CD4-positive, alpha-beta T cell treated with Interleukin-4 for 4 hours (primary cell): ENCODE measurements around the gene SLC44A1.
A peak's percentile ranks its signal among the peaks of the same experiment; 100 is the strongest.

Experiments
- DNase-seq: peaks from one replicate; pipeline ENCODE4 v3.0.0-alpha.2; 2020

The SLC44A1 gene

DNA sequence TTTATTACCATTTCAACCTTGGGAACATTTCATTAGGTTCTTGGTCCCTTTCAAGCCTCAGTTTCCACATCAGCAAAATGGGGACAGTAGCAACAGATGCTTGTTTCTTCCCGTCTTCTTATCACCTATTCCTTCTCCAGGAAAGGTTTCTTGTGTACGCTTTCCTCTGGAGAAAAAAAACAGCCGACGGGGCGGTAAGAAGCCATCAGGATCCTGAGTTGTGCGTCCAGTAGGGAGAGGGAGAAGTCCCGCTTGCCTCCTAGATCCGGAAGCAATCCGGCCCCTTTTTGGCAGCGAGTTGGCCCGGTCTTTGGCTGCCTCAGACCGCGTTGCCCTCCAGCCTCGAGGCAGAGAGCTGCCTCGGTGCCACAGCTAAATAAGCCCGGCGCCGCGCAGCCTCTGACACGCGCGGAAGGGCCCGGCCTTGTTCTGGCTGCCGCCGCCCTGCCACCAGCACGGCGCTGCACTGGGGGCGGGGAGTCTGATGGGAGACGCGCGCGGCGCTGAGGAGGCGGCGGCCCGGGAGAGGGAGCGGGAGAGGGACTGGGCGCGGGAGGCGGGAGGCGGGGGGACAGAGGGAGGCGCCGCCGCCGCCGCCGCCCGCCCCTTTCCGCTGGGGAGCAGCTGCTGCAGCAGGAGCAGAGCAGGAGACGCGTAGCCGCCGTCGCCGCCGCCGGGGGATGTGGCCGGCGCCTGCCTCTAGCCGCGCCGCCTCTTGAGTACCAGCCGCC is at the start of gene SLC44A1:
Gene SLC44A1, plus strand, starts transcription at position 649 of the 731 bp plus-strand sequence. CDS start 218 bp downstream, outside the sequence.
- DNase-seq: peak; percentile 94

DNA sequence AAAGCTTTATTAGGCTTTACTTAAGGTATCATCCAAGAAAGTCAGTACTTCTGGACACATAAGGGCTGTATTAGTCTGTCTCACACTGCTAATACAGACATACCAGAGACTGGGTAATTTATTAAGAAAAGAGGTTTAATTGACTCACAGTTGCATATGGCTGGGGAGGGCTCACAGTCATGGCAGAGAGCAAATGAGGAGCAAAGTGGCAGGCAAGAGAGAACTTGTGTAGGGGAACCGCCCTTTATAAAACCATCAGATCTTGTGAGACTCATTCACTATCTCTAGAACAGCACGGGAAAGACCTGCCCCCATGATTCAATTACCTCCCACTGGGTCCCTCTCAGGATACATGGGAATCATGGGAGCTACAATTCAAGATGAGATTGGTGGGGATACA is 49.2 kb upstream of the SLC44A1 start:
- DNase-seq: no peak

DNA sequence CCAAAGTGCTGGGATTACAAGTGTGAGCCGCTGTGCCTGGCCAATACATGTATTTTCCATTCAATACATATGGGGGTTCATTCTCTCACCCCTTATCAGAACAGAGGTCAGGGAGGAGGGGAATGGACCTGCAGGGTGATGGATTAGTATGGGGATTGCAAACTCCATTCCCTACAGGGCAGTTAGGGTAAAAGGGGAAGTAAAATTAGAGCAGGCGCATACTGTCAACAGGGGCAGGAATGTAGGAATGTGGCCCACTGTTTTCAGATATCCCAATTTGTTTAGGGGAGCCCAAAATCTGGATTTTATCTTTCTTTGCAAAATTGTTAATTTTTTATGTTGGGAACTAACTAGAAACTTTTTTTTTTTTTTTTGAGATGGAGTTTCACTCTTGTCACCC is 46.4 kb upstream of the SLC44A1 start:
- DNase-seq: no peak

DNA sequence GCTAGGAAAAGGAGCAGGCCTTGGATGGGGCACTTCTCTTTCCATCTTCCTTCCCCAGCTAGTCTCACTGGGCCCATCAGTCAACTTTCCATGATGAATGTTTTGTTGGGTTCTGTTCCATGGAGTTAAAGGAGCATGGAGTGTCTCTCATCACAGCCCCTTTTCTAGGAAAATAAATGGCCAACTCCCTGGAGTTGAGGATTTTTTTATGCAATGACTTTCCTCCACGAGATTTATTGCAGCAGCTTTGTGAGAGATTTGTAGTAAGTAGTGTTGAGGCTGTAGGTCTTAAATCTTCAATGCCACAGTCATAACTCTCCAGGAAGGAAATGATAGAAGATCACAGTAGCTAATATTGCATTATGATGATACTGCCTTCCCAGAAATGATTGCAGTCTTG is 45.6 kb upstream of the SLC44A1 start:
- DNase-seq: no peak

DNA sequence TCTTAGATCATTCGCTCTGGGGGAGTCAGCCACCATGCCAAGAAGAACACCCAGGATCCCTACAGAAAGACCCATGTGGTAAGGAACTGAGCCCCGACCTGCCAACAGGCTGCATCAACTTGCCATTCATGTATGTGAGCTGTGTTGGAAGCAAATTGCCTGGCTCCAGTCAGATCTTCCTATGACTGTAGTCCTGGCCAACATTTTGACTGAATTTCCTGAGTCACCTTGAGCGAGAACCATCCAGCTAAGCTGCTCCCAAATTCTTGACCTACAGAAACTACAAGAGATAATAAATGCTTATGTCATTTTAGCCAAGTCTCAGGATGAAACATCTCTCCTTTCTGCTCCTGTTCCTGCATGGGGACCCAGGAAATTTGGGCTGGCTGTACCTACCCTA is 40.0 kb upstream of the SLC44A1 start:
- no peak for DNase-seq

- no peak for DNase-seq
These were observed 38.5 kb upstream of the SLC44A1 start for GRCh38 chr9:105205787-105206495.

- no peak for DNase-seq
These were observed 38.0 kb upstream of the SLC44A1 start for GRCh38 chr9:105206496-105206820.

DNA sequence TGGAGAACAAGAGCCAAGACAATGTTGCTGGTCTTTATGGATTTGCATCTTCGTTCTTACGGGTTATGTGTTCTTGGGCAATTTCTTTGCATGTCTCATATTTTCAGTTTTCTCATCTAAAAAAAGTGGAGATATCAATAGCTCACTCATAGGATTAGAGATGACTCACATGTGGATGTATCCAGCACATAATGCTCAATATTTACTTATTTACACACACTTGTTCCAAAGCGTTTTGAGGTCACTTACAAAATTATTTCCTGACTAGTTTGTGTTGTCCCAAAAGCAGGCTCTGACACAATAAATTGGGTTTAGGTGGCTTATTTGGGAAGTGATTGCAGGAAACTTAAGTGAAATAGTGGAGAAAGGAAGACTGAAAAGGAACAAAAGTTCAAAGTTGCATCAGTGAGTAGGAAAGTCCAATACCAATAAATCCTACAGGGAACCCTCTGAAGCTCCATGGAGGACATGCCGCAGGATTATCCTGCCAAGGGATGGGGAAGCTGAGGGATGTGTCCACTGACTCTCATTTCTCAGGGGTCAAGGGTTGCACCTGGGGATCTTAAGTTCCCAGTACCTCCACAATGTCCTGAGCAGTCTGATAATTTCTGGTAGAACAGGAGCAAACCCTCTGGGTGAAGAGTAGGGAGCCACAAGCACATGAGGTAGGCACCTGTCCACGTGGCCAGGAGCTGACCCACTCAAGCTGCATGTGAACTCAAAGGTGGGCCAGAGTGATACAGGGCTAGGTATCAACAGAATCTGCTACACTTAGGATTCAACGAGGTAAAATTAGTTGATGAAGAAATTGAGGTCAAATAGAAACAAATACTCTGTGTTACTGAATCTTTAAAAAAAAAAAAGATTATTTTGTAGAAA is 37.4 kb upstream of the SLC44A1 start:
- no peak for DNase-seq

GRCh38 chr9:105216440-105217178 is 27.8 kb upstream of the SLC44A1 start:
- no peak for DNase-seq

GRCh38 chr9:105218673-105219072 is 25.8 kb upstream of the SLC44A1 start:
- DNase-seq: no peak

- no peak for DNase-seq
These were observed 25.1 kb upstream of the SLC44A1 start for GRCh38 chr9:105219291-105219805.

- DNase-seq: no peak
These were observed 24.0 kb upstream of the SLC44A1 start for GRCh38 chr9:105220451-105220850.

DNA sequence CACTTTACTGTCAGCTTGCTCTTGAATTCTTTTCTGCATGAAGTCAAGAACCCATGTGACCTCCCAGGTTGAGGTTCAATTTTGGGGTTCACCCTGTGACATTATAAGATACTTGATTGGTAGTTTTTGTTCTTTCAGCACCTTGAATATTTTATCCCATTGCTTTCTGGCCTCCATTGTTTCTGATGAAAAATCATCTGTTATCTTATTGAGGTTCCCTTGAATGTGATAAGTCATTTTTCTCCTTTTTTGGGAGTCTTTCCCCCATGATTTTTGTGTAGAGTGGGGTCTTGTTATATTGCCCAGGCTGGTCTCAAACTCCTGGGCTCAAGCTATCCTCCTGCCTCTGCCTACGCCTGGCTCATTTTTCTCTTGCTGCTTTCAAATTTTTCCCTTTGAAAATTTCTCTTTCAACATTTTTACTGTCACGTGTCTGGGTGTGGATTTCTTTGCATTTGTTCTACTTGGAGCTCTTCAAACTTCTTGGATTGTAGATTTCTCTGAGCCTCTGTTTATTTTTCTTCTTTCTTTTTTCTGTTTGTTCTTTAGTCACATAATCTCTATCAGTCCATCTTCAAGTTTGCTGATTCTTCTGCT is 20.8 kb upstream of the SLC44A1 start:
- DNase-seq: no peak

- no peak for DNase-seq
These were observed 18.4 kb upstream of the SLC44A1 start for GRCh38 chr9:105226055-105226454.

DNA sequence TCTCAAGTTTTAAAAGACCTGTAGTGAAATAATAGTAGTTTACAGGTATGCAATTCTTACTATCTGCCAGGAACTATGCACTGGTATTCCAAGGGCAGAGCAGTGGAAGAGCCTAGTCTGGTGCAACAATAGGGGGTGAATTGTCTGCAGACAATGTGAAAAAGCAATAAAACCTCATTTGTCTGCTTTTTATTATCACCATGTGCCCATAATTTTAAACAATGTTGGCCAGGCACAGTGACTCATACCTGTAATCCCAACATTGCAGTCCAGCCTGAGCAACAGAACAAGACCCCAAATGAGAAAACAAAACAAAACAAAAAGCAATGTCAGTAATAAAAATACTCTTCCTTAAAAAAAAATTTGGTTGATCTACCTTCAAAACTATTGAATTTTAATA is 12.2 kb upstream of the SLC44A1 start:
- no peak for DNase-seq

GRCh38 chr9:105233873-105234272 is 10.6 kb upstream of the SLC44A1 start:
- DNase-seq: no peak

DNA sequence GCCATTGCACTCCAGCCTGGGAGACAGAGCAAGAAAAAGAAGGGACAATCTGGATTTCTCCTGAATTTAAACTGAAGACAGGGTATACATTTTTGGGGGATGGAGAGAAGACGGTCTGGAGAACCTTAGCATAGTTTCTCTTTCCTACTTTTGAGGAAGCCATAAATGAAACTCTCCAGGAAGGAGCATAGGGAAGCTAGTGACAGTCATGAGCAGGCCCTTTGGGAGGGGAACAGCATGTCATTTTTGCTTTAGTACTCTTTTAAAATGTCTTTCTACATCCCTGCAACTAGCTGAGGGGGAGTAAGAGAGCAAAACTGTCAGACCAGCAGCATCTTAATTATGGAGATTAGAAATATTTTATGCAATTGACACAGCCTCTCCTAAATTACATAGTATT is 8.2 kb upstream of the SLC44A1 start:
- DNase-seq: no peak

GRCh38 chr9:105237246-105237645 is 7.2 kb upstream of the SLC44A1 start:
- DNase-seq: no peak

GRCh38 chr9:105238302-105238701 is 6.1 kb upstream of the SLC44A1 start:
- no peak for DNase-seq

- no peak for DNase-seq
These were observed 3.0 kb upstream of the SLC44A1 start for GRCh38 chr9:105241356-105242043.

DNA sequence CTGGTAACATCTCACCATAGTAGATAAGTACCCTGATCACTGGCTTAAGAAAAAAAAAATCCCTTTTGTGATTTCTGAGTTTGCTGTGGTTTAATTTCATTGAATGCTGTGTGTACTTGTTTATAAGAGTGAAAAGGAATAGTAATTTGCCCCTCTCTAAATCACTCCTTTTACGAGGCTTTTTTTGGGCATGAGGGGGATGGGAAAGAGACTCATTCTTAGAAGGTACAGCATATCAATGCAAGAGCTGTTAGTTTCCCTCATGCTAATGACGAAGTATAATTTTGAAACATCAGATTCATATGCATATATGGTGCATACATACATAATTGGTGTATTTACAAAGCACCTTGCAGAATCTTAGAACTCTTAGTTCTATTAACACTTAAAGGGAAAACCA is 2.4 kb upstream of the SLC44A1 start:
- no peak for DNase-seq

DNA sequence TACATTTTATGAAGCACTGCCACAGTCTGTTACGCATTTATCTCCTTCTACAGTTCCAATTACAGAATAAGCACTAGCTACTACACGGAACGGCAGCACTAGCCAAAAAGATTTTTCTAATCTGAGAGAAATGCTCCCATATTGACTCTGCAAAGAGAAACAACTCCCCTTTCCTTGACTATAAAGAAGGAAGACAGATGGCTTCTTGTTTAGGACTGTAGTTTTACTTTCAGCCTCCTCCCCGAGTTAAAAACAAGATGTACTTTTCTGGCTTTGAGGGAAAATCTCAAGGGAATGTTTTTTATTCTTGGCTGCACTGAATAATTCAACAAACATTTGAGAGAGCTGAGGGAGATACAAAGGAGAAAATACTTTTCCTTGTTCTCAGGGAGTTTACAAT is 1.9 kb upstream of the SLC44A1 start:
- no peak for DNase-seq
